Stimulated activated CD4-positive, alpha-beta T cell treated with anti-CD3 and anti-CD28 coated beads, Interleukin-12 subunit alpha, Interleukin-12 subunit beta, amount 100 ng/mL, for 24 hours (primary cell): Measurements from ENCODE around the gene SS18.

Source experiments
- DNase-seq, 2 experiments: peaks; one replicate each; pipeline ENCODE4 v3.0.0-alpha.2; 2020; ENCODE audit warnings: low read depth in 2 of 2

The SS18 gene

GRCh38 chr18:26071725-26072124 is 18.7 kb downstream of the SS18 start:
- no peak for DNase-seq

- no peak for DNase-seq
Observed at GRCh38 chr18:26071020-26071419, 19.4 kb downstream of the SS18 start.

GRCh38 chr18:26059357-26059756 is 31.1 kb downstream of the SS18 start:
- no peak for DNase-seq

GRCh38 chr18:26057344-26057773 is 33.1 kb downstream of the SS18 start:
- DNase-seq, result no peak

GRCh38 chr18:26056291-26056690 is 34.1 kb downstream of the SS18 start:
- DNase-seq, result no peak

GRCh38 chr18:26052505-26052904 is 37.9 kb downstream of the SS18 start:
- no peak for DNase-seq

- DNase-seq, result no peak
Observed at GRCh38 chr18:26051843-26052242, 38.6 kb downstream of the SS18 start.

GRCh38 chr18:26046419-26047077 is 43.9 kb downstream of the SS18 start:
- no peak for DNase-seq

- DNase-seq, result no peak
Observed at GRCh38 chr18:26044807-26045206, 45.6 kb downstream of the SS18 start.

- DNase-seq, result no peak
Observed at GRCh38 chr18:26040051-26040656, 50.3 kb downstream of the SS18 start.

GRCh38 chr18:26039203-26039602 is 51.2 kb downstream of the SS18 start:
- no peak for DNase-seq

- no peak for DNase-seq
Observed at GRCh38 chr18:26036635-26037034, 53.8 kb downstream of the SS18 start.

- DNase-seq, result no peak
Observed at GRCh38 chr18:26034850-26035497, 55.4 kb downstream of the SS18 start.

- no peak for DNase-seq
Observed at GRCh38 chr18:26022585-26022984, 67.8 kb downstream of the SS18 start.

- no peak for DNase-seq
Observed at GRCh38 chr18:26021061-26021754, 69.2 kb downstream of the SS18 start.

GRCh38 chr18:26017929-26018328 is 72.5 kb downstream of the SS18 start:
- no peak for DNase-seq

- DNase-seq, result no peak
Observed at GRCh38 chr18:26014462-26014861, 76.0 kb downstream of the SS18 start.

- no peak for DNase-seq
Observed at GRCh38 chr18:26008619-26009018, 81.8 kb downstream of the SS18 start.

- DNase-seq, result no peak
Observed at GRCh38 chr18:26008096-26008495, 82.3 kb downstream of the SS18 start.

- no peak for DNase-seq
Observed at GRCh38 chr18:26005950-26006349, 84.5 kb downstream of the SS18 start.

GRCh38 chr18:26004832-26005231 is 85.6 kb downstream of the SS18 start:
- no peak for DNase-seq

GRCh38 chr18:26003817-26004216 is 86.6 kb downstream of the SS18 start:
- DNase-seq, result no peak

GRCh38 chr18:26003356-26003755 is 87.1 kb downstream of the SS18 start:
- DNase-seq, result no peak
